Transverse colon (tissue), 3 donors: Measurements from ENCODE around the gene HPS6.
A peak's percentile ranks its signal among the peaks of the same experiment; 100 is the strongest.

Source experiments
- CTCF ChIP-seq, 5 experiments: fragments of 200-600 bp in 3 of 5; fragments of 450-650 bp in 2 of 5; sonication (generic) in 3 of 5; IDR thresholded peaks; 1 replicate in 2 of 5; 2 replicates in 3 of 5; pipeline ENCODE4 v1.5.1; 2016 to 2017; ENCODE audit warnings: antibody characterized with exemption in 5 of 5, inconsistent platforms in 3 of 5, mild to moderate bottlenecking in 2 of 5, moderate library complexity in 1 of 5
- EP300 ChIP-seq: sonication (generic); formaldehyde crosslinking; IDR thresholded peaks from one replicate; pipeline ENCODE4 v1.6.1; 2017; ENCODE audit warnings: antibody characterized with exemption, low read depth
- POLR2A ChIP-seq: fragments of 450-650 bp; IDR thresholded peaks from one replicate; pipeline ENCODE4 v1.6.1; 2016; ENCODE audit warnings: antibody characterized with exemption, mild to moderate bottlenecking, moderate library complexity

DNA sequence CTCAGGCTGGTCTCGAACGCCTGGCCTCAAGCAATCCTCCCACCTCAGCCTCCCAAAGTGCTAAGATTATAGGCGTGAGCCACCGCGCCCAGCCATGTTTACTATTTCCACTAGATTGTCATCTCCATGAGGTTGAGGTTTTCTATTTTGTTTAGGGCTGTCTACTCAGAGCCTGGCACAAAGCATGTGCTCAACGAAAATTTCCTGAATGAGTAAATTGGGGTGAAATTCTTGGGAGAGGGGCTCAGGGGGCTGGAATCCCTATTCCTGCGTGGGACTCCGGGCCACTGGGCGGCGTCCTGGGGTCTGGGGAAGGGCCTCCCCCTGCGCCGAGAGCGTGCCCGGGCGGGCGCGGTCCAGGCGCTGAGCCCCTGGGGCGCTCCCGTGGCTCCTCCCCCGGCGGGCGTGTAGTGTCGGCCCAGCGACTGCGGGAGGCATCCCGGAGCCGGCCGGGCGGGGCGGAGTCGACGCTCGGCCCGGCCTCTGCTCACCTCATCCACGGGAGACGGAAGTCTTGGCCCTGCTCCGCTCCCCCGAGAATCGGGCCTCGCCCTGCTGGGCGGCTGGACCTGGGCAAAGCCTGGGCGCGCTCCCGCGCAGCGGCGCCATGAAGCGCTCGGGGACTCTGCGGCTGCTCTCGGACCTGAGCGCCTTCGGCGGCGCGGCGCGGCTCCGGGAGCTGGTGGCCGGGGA lies at the start of gene HPS6:
- TF ChIP-seq CTCF (IDR thresholded peaks at IDR 0.05) (peak in 2 of 5 experiments; percentile 20 to 24), EP300 (no peak), POLR2A (peak; percentile 93)
